WI38 (cell line): ENCODE results near the gene ZBED1.
"Not testable (repeated sequence)": the region's sequence is repeated elsewhere in the genome, so short reads cannot be mapped to it uniquely, and the experiment has no call there.

Experiments
- H3K4me3 ChIP-seq: 2 replicates; pipeline ENCODE4 v1.5.1; 2011; ENCODE audit warnings: low read depth, mild to moderate bottlenecking, control low read depth, low read length
- CTCF ChIP-seq: IDR thresholded peaks from 2 replicates; pipeline ENCODE4 v1.5.1; 2012; ENCODE audit warnings: low read depth, mild to moderate bottlenecking, control low read depth, low read length

Gene ZBED1

GRCh38 chrX:2507196-2507595, 6.4 kb upstream of the ZBED1 start:
- H3K4me3 ChIP-seq, result no peak overlapping the region
- no peak for TF ChIP-seq CTCF

- not testable (repeated sequence) for H3K4me3 ChIP-seq
Observed at GRCh38 chrX:2505341-2505740, 4.6 kb upstream of the ZBED1 start.

GRCh38 chrX:2504706-2505332, 4.0 kb upstream of the ZBED1 start:
- TF ChIP-seq CTCF, result no peak
- H3K4me3 ChIP-seq, result no peak overlapping the region

- no peak for TF ChIP-seq CTCF
- no peak overlapping the region for H3K4me3 ChIP-seq
Observed at GRCh38 chrX:2503591-2504500, 3.1 kb upstream of the ZBED1 start.

- no peak overlapping the region for H3K4me3 ChIP-seq
- TF ChIP-seq CTCF, result no peak
Observed at GRCh38 chrX:2502668-2503519, 2.1 kb upstream of the ZBED1 start.

GRCh38 chrX:2502120-2502667, 1.4 kb upstream of the ZBED1 start:
- no peak for TF ChIP-seq CTCF
- no peak overlapping the region for H3K4me3 ChIP-seq

- no peak for TF ChIP-seq CTCF
- no peak overlapping the region for H3K4me3 ChIP-seq
Observed at GRCh38 chrX:2501559-2502102, 855 bp upstream of the ZBED1 start.
